DOHH2 (cell line): Measurements from ENCODE around the gene CKAP2.
"Not testable (repeated sequence)": the region's sequence is repeated elsewhere in the genome, so short reads cannot be mapped to it uniquely, and the experiment has no call there.

Experiments used
- CTCF ChIP-seq: fragments of 200-600 bp; sonication (generic); IDR thresholded peaks from one replicate; pipeline ENCODE4 v1.5.1; 2014; ENCODE audit warnings: antibody characterized with exemption, mild to moderate bottlenecking, low read depth, low read length; ENCODE audit not compliant: poor library complexity, severe bottlenecking
- EZH2phosphoT487 ChIP-seq: fragments of 200-600 bp; sonication (generic); IDR thresholded peaks from 2 replicates; pipeline ENCODE4 v1.6.1; 2017; ENCODE audit warnings: borderline replicate concordance, mild to moderate bottlenecking, antibody characterized with exemption, low read length, moderate library complexity, mixed read lengths

- TF ChIP-seq CTCF, EZH2phosphoT487: not testable (repeated sequence)
Measured at GRCh38 chr13:52513957-52514596, 58.8 kb downstream of the CKAP2 start.
